ENCODE data around the gene ANKRD31.

DNA sequence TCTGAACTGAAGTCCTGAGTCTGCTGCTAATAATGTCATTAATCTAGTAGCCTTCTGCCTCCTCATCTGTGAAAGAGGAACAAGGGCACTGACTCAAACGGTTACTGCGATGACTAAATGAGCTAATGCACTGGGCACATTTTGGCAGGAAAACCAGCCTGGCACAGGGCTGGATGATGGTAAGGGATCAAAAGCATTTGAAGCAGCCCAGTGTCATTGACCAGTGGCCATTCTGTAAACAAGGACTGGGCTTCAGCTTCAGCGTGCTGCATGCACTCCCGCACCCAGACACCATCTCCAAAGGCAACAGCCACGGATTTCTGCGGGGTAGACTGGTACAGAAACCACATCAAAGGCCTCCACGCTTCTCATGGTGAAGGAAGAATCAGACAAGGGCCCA lies 192.3 kb downstream of the ANKRD31 start:
- TF ChIP-seq, protein P1, sequence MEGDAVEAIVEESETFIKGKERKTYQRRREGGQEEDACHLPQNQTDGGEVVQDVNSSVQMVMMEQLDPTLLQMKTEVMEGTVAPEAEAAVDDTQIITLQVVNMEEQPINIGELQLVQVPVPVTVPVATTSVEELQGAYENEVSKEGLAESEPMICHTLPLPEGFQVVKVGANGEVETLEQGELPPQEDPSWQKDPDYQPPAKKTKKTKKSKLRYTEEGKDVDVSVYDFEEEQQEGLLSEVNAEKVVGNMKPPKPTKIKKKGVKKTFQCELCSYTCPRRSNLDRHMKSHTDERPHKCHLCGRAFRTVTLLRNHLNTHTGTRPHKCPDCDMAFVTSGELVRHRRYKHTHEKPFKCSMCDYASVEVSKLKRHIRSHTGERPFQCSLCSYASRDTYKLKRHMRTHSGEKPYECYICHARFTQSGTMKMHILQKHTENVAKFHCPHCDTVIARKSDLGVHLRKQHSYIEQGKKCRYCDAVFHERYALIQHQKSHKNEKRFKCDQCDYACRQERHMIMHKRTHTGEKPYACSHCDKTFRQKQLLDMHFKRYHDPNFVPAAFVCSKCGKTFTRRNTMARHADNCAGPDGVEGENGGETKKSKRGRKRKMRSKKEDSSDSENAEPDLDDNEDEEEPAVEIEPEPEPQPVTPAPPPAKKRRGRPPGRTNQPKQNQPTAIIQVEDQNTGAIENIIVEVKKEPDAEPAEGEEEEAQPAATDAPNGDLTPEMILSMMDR (IDR thresholded peaks at IDR 0.05) = no peak
- TF ChIP-seq POLR2AphosphoS5 (IDR thresholded peaks at IDR 0.05; ENCODE audit: insufficient read depth in 1 of 2, low read depth in 1 of 2) (no peak), POLR2A (IDR thresholded peaks at IDR 0.05) (no peak)

Data from vagina (tissue), 2 donors.